HL-60 (cell line): Measurements from ENCODE around the gene MEN1.

Experiments
- CTCF ChIP-seq: IDR thresholded peaks from one replicate; pipeline ENCODE4 v1.5.1; 2011; ENCODE audit warnings: low read length, control low read depth, inconsistent platforms; ENCODE audit not compliant: insufficient read depth
- GABPA ChIP-seq: IDR thresholded peaks from 2 replicates; pipeline ENCODE4 v1.6.1; 2012; ENCODE audit warnings: low read depth
- POLR2AphosphoS5 ChIP-seq: IDR thresholded peaks from 2 replicates; pipeline ENCODE4 v1.6.1; 2012; ENCODE audit warnings: low read depth

DNA sequence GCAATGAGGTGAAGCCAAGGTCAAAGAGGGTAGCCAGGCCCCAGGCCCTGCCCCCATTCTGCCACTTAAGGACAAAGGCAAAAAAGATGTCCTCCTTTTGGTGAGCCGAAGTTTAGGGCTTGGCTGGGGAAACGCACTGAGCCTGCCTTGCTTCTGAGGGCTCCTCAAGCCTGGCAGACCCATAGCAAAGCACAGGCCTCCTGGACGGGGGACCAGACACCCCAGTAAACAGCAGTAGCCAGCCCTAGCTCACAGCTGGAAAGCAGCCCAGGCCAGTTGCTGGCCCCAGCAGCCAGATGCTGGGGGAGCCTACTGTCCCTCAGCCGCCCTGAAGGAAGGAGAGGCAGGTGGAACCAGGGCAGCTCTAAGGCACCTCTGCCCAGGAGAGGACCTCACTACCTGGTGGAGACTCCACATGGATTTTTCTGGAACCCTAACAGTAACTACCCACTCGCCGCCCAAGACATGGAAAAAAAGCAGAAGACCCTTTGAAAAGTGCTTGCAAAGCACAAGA is 46.8 kb downstream of the MEN1 start:
- TF ChIP-seq CTCF = no peak
- TF ChIP-seq GABPA = no peak
- no peak for TF ChIP-seq POLR2AphosphoS5
